ENCODE results near the gene LRP2.

LRP2 gene

DNA sequence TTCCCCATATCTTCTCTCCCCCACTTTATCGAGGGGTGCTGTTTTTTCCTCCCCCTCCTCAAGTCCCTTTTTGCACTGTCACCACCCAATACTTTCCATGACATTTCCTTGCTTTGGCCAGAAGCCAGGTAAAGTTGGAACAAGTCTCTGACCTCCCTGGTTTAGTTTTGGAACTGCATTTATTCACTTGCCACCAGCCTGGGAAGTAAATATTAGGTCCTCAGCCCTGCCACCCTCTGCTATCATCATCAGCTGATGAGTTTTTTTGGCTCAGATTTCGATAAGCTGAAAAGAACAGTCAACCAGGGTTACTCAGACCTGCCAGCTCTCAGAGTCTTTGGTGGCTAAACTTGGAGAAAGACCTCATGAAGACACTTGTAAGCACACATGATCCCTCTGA lies 246.0 kb downstream of the LRP2 start:
- CTCF ChIA-PET, result interaction anchor here (1.2 to 3.4 kb wide), 4 partner anchors 9 to 26 kb away, joined by 4 to 14 read pairs (median 6); no protein-coding TSS in a partner anchor
- POLR2A ChIA-PET, result no interaction called here
- no peak for TF ChIP-seq CTCF (IDR thresholded peaks at IDR 0.05; ENCODE audit: control extremely low read depth, extremely low read depth, low read depth, missing control alignments)
- no peak for DNase-seq (ENCODE audit: extremely low spot score)

GRCh38 chr2:169114056-169114455 lies 248.3 kb downstream of the LRP2 start:
- ChIA-PET CTCF (interaction anchor here (1.0 to 3.4 kb wide), 5 partner anchors 10 to 29 kb away, joined by 3 to 14 read pairs (median 7); no protein-coding TSS in a partner anchor), POLR2A (no interaction called here)
- no peak for DNase-seq (ENCODE audit: extremely low spot score)
- no peak for TF ChIP-seq CTCF (IDR thresholded peaks at IDR 0.05; ENCODE audit: control extremely low read depth, extremely low read depth, low read depth, missing control alignments)

GRCh38 chr2:169112841-169113240 lies 249.5 kb downstream of the LRP2 start:
- TF ChIP-seq CTCF (IDR thresholded peaks at IDR 0.05; ENCODE audit: control extremely low read depth, extremely low read depth, low read depth, missing control alignments), result no peak
- CTCF ChIA-PET, result interaction anchor here (2.3 to 5.6 kb wide), 3 partner anchors 13 to 19 kb away, joined by 11 to 60 read pairs (median 53); no protein-coding TSS in a partner anchor
- POLR2A ChIA-PET, result no interaction called here
- DNase-seq (ENCODE audit: extremely low spot score), result no peak

GRCh38 chr2:169110916-169111315 lies 251.4 kb downstream of the LRP2 start:
- no peak for TF ChIP-seq CTCF (IDR thresholded peaks at IDR 0.05; ENCODE audit: control extremely low read depth, extremely low read depth, low read depth, missing control alignments)
- DNase-seq (ENCODE audit: extremely low spot score), result no peak
- POLR2A ChIA-PET, result no interaction called here
- CTCF ChIA-PET, result interaction anchor here (0.6 to 5.6 kb wide), 15 partner anchors 9 to 1161 kb away, joined by 3 to 69 read pairs (median 9); no protein-coding TSS in a partner anchor

GRCh38 chr2:169110419-169110818 lies 251.9 kb downstream of the LRP2 start:
- ChIA-PET CTCF (interaction anchor here (0.9 to 5.6 kb wide), 18 partner anchors 9 to 286 kb away, joined by 3 to 69 read pairs (median 8); no protein-coding TSS in a partner anchor), POLR2A (no interaction called here)
- no peak for DNase-seq (ENCODE audit: extremely low spot score)
- no peak for TF ChIP-seq CTCF (IDR thresholded peaks at IDR 0.05; ENCODE audit: control extremely low read depth, extremely low read depth, low read depth, missing control alignments)

DNA sequence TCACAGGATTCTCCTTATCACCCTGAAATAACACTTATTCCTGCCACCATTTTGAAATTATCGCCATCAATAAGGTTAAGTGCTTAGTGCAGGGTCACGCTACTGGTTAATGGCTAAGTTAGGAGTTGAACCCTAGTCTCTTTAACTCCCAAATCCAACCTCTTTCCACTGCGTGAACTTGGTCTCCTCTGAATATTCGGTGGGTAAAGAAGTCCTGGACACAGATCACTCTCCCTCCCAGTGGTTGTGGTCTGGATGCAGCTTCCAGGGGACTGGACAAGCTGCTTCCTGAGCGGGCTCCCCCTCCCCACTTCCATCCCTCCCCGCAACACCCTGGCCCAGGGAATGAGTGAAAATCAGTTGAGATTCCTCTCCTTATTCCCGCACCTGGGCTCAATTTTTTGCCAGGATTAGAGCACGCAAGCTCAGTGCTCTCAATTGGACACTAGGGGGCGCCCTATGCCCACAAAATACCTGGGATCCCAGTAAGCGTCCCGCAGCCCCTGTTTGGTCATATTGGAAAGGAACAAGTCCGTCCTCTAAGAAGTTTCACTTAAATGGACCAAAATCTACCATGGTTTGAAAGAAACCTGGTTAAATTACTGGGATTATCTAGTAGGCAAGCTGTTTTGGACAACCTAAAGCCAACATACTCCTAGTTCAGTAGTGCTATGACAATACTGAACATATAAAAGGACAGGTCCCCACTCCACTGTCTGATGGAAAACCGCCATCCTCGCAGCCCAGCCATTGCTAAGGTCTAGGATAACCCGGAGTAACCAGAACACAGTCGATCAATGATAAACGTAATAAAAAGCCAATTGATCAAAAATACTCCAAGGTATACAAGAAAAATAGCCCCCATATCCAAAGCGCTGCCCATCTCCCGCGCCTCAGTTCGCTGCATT lies 252.6 kb downstream of the LRP2 start:
- POLR2A ChIA-PET, result no interaction called here

More for the DNA sequence above, 252.6 kb downstream of the LRP2 start:
- DNase-seq (ENCODE audit: extremely low spot score), result peak; percentile 64
- peak; percentile 73 for TF ChIP-seq CTCF (IDR thresholded peaks at IDR 0.05; ENCODE audit: control extremely low read depth, extremely low read depth, low read depth, missing control alignments)
- CTCF ChIA-PET, result interaction anchor here (0.7 to 5.6 kb wide), 28 partner anchors 10 to 1763 kb away, joined by 3 to 69 read pairs (median 4); no protein-coding TSS in a partner anchor
